Activated CD4-positive, alpha-beta T cell treated with anti-CD3 and anti-CD28 coated beads for 48 hours (primary cell): ENCODE results near the gene TSPOAP1.

ENCODE experiments used
- DNase-seq: peaks from one replicate; pipeline ENCODE4 v3.0.0-alpha.2; 2020

The TSPOAP1 gene

GRCh38 chr17:58327363-58328194 is 1.0 kb downstream of the TSPOAP1 start:
- DNase-seq, result no peak

- no peak for DNase-seq
Observed at GRCh38 chr17:58326609-58327362, 1.8 kb downstream of the TSPOAP1 start.

GRCh38 chr17:58325976-58326468 is 2.6 kb downstream of the TSPOAP1 start:
- DNase-seq, result no peak

- DNase-seq, result peak; percentile 44
Observed at GRCh38 chr17:58325289-58325726, 3.3 kb downstream of the TSPOAP1 start.

- no peak for DNase-seq
Observed at GRCh38 chr17:58324409-58325288, 3.9 kb downstream of the TSPOAP1 start.

GRCh38 chr17:58324056-58324408 is 4.6 kb downstream of the TSPOAP1 start:
- no peak for DNase-seq

- DNase-seq, result no peak
Observed at GRCh38 chr17:58323366-58324055, 5.1 kb downstream of the TSPOAP1 start.

GRCh38 chr17:58322581-58323185 is 5.9 kb downstream of the TSPOAP1 start:
- no peak for DNase-seq

- peak; percentile 5 for DNase-seq
Observed at GRCh38 chr17:58321571-58322525, 6.7 kb downstream of the TSPOAP1 start.

GRCh38 chr17:58320570-58321323 is 7.8 kb downstream of the TSPOAP1 start:
- DNase-seq, result peak; percentile 1

- DNase-seq, result peak; percentile 1
Observed at GRCh38 chr17:58320163-58320558, 8.4 kb downstream of the TSPOAP1 start.

- DNase-seq, result peak; percentile 3
Observed at GRCh38 chr17:58319173-58320162, 9.1 kb downstream of the TSPOAP1 start.

GRCh38 chr17:58318627-58319172 is 9.9 kb downstream of the TSPOAP1 start:
- peak; percentile 1 for DNase-seq

GRCh38 chr17:58318065-58318481 is 10.5 kb downstream of the TSPOAP1 start:
- DNase-seq, result peak; percentile 3

- DNase-seq, result peak; percentile 83
Observed at GRCh38 chr17:58317421-58318064, 11.1 kb downstream of the TSPOAP1 start.

GRCh38 chr17:58316260-58316960 is 12.2 kb downstream of the TSPOAP1 start:
- peak; percentile 2 for DNase-seq

- DNase-seq, result no peak
Observed at GRCh38 chr17:58315750-58316149, 12.8 kb downstream of the TSPOAP1 start.
